GM21360 (cell line): ENCODE results near the gene SLC30A3.
"Not testable (repeated sequence)": the region's sequence is repeated elsewhere in the genome, so short reads cannot be mapped to it uniquely, and the experiment has no call there.

Experiments used
- ATAC-seq: cut with Tn5 transposase; IDR thresholded peaks from one replicate; pipeline ENCODE4 v1.9.1; 2021; ENCODE audit warnings: mild to moderate bottlenecking, moderate library complexity; ENCODE audit not compliant: unreplicated experiment

Gene SLC30A3

GRCh38 chr2:27288610-27289009 is 25.8 kb upstream of the SLC30A3 start:
- ATAC-seq = no peak

GRCh38 chr2:27285481-27285880 is 22.6 kb upstream of the SLC30A3 start:
- no peak for ATAC-seq

DNA sequence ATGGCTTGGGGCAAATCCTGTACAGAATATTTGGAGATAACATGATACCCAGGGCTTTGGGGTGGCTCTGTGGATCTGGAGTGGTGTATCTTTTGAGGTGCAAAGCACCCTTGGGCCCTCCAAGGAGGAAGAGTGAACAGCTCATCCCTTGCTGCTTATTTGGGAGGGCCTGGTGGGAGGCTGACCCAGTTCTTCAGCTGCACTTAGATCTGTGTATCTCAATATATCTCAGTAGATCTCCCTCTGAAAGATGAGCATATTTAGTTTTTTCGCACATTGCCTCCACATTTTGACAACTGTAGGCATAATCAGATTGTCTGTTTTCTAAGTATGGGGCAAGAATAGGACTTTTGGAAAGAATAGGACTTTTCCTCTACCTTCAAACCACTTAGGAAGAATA is 22.1 kb upstream of the SLC30A3 start:
- ATAC-seq = no peak

DNA sequence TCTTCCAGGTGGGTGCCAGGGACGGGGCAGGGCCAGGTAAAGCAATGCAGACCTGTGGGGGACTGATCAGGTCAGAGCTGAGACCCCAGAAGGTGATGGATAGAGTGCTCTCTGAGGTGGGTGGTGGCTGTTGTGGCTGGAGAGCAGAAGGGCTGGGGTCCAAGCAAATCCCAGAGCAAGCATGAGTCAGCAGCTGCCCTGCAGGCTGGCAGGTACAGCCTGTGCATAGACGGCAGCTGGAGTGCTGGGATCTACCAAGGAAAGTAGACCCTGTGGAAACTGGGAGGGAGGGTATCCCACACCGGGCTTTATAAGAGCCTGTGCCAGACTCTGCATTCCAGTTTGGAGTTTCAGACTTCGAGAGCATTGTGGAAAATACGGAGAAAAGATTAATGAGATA is 20.0 kb upstream of the SLC30A3 start:
- no peak for ATAC-seq

DNA sequence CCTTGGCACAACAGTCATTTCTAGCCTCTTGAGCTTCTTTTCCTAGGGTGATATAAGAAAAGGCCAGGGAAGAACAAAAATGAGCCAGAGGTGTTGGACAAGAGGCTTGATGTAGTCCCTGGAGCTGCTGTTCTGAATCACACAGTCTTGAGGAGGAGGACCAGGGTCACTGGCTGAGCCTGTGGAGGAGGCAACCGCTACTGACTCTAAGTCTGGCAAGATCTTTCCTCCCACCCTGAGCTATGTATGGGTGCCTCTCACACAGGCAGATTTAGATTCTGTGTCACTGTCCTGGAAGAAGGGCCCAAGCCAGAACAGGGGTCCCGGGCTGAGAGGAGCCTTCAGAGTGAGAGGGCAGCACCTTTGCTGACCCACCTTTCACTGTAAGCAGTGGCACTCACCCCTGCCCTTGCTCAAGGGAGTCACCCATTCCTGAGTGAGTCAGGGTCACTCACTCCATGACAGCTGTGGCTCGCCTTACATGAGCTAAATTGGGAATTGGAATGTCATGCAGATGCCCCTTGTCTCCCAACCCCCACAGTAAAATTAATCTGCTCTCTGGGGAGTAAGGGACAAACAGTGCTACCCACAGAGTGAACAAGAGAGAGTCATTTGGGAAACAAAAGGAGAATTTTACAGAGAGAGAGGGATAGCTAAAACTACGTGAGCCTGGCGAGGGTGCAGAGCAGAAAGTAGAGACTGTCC is 19.2 kb upstream of the SLC30A3 start, which contains the start of gene TRIM54:
TSS of gene TRIM54 (plus strand) at position 575 of the 705 bp plus-strand sequence. CDS start 303 bp downstream, outside the sequence.
- ATAC-seq = no peak

- no peak for ATAC-seq
Observed at GRCh38 chr2:27281442-27281841, 18.6 kb upstream of the SLC30A3 start.

DNA sequence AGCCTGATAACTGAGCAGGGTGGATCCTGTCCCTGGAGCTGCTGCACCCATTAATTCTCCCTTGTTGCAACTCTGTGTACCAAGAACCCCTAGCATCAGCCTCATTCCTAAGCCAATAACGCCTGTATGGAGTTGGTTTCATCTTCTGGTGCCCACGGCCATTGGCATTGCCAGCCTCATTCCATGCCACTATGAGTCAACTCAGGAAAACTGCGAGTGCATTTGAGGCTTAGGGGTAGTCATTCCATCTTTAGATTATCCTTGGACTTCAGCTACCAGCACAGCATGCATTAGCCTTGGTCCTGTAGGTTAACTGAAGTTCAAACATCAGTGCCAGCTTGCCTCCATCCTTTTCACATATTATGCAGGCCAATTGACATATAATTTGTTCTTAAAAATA is 18.0 kb upstream of the SLC30A3 start:
- no peak for ATAC-seq

GRCh38 chr2:27278010-27278409 is 15.2 kb upstream of the SLC30A3 start:
- no peak for ATAC-seq

GRCh38 chr2:27275211-27276150 is 12.6 kb upstream of the SLC30A3 start, which contains the start of gene DNAJC5G:
Gene DNAJC5G, plus strand, starts transcription at chr2:27275433. Its CDS starts 1,296 bp downstream, at chr2:27276729.
- ATAC-seq = no peak

- not testable (repeated sequence) for ATAC-seq
Observed at GRCh38 chr2:27272537-27273522, 10.0 kb upstream of the SLC30A3 start.

- ATAC-seq = no peak
Observed at GRCh38 chr2:27271631-27272340, 8.9 kb upstream of the SLC30A3 start.

GRCh38 chr2:27270670-27271069 is 7.8 kb upstream of the SLC30A3 start:
- ATAC-seq = no peak

- no peak for ATAC-seq
Observed at GRCh38 chr2:27270131-27270530, 7.3 kb upstream of the SLC30A3 start.

GRCh38 chr2:27268296-27268695 is 5.4 kb upstream of the SLC30A3 start:
- not testable (repeated sequence) for ATAC-seq

DNA sequence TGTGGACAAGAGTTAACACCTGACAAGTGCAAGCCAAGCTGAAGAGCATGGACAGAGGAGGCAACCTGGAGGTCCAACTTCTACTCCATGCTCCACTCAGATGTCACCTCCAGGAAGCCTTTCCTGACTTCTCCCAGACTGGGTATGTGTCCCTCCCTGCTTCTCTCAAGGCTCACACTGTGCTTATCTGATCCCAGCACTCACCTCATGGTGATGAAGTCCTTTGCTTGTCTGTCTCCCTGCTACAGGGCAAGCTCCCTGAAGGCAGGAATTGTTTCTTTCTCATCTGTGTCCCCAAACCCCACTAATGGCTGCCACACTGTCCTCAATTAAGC is 2.7 kb upstream of the SLC30A3 start:
- no peak for ATAC-seq

DNA sequence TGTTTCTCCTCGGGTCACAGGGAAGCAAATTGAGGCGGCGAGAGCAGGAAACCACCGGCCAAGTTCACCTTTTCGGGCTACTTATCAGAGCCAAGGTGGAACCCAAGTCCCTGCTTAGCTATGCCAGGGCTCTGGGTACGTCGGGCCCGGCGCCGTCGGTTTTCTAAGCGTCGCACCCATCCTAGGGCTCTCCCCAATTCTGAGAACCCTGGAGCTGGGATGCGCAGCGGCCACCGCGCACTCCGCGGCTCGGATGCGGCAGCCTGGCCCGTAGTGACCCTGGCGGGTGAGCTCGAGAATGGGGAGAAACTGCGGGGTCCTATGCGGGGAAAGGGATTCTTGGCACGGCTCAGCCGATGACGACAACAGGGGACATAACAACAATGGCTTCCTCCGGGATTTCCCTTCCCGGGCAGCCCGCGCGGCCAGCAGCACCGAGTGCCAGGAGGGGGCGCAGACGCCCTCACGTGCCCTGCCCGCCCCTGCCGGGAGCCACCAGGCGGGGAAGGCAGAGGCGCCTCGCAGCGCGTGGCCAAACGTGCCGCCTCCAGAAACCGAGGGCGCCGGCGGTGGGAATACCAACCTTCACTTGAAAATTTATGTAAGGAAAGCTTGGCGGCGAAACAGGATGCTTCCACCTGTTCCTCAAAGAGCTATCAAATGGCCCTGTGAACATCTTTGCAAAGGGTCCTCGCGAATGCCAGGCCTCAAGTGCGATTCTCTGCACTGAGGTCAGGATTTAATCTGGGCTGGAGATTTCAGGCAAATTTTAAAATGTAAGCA is 2.1 kb upstream of the SLC30A3 start:
- ATAC-seq = no peak

GRCh38 chr2:27264253-27264752 is 1.5 kb upstream of the SLC30A3 start:
- ATAC-seq = no peak

- ATAC-seq = no peak
Observed at GRCh38 chr2:27263287-27264252, 723 bp upstream of the SLC30A3 start.
